Neural progenitor cell (in vitro differentiated cells): ENCODE data around the gene LYSMD1.
"Not testable (repeated sequence)": the region's sequence is repeated elsewhere in the genome, so short reads cannot be mapped to it uniquely, and the experiment has no call there.

Experiments used
- CTCF ChIP-seq: fragments of 200-600 bp; sonication (generic); IDR thresholded peaks from 2 replicates; pipeline ENCODE4 v1.5.1; 2017; ENCODE audit warnings: antibody characterized with exemption, mild to moderate bottlenecking
- EZH2 ChIP-seq: fragments of 200-600 bp; sonication (generic); IDR thresholded peaks from 2 replicates; pipeline ENCODE4 v1.6.1; 2017; ENCODE audit warnings: antibody characterized with exemption, mild to moderate bottlenecking, moderate library complexity
- EZH2phosphoT487 ChIP-seq: fragments of 200-600 bp; sonication (generic); IDR thresholded peaks from 2 replicates; pipeline ENCODE4 v1.6.1; 2017; ENCODE audit warnings: antibody characterized with exemption

- TF ChIP-seq CTCF, EZH2, EZH2phosphoT487: not testable (repeated sequence)
Observed at GRCh38 chr1:151205381-151205965, 39.8 kb upstream of the LYSMD1 start.
